Peyer's patch (tissue), 4 donors: ENCODE measurements around the gene COL4A1.

Experiments used
- CTCF ChIP-seq, 6 experiments: fragments of 450-650 bp in 4 of 6; fragments of 200-600 bp in 2 of 6; sonication (generic) in 1 of 6; IDR thresholded peaks; one replicate each; pipeline ENCODE4 v1.5.1; 2017 to 2019; ENCODE audit warnings: antibody characterized with exemption in 6 of 6, mild to moderate bottlenecking in 3 of 6, moderate library complexity in 1 of 6
- POLR2A ChIP-seq, 2 donors: fragments of 450-650 bp; IDR thresholded peaks; one replicate each; pipeline ENCODE4 v1.5.1; 2017; ENCODE audit warnings: antibody characterized with exemption in 2 of 2, mild to moderate bottlenecking in 2 of 2, moderate library complexity in 2 of 2

GRCh38 chr13:110239280-110240125 lies 67.5 kb downstream of the COL4A1 start:
- TF ChIP-seq CTCF (IDR thresholded peaks at IDR 0.05) (no peak), POLR2A (IDR thresholded peaks at IDR 0.05) (no peak)
